ENCODE results near the gene KIF6.

KIF6 gene

GRCh38 chr6:39585641-39586040, 139.6 kb downstream of the KIF6 start:
- no peak for DNase-seq

GRCh38 chr6:39577446-39578165, 147.6 kb downstream of the KIF6 start:
- DNase-seq, result no peak

GRCh38 chr6:39576556-39577303, 148.5 kb downstream of the KIF6 start:
- no peak for DNase-seq

GRCh38 chr6:39574991-39575390, 150.2 kb downstream of the KIF6 start:
- DNase-seq, result no peak

GRCh38 chr6:39573541-39573940, 151.7 kb downstream of the KIF6 start:
- DNase-seq, result no peak

- no peak for DNase-seq
These were observed 152.4 kb downstream of the KIF6 start for GRCh38 chr6:39572661-39573340.

- DNase-seq, result no peak
These were observed 156.3 kb downstream of the KIF6 start for GRCh38 chr6:39568896-39569295.

- no peak for DNase-seq
These were observed 158.1 kb downstream of the KIF6 start for GRCh38 chr6:39567091-39567490.

- DNase-seq, result no peak
These were observed 158.8 kb downstream of the KIF6 start for GRCh38 chr6:39566456-39566855.

- DNase-seq, result no peak
These were observed 159.3 kb downstream of the KIF6 start for GRCh38 chr6:39565956-39566355.

- no peak for DNase-seq
These were observed 161.5 kb downstream of the KIF6 start for GRCh38 chr6:39563566-39564311.

GRCh38 chr6:39561536-39562266, 163.5 kb downstream of the KIF6 start:
- DNase-seq, result no peak

GRCh38 chr6:39560915-39561314, 164.3 kb downstream of the KIF6 start:
- no peak for DNase-seq

GRCh38 chr6:39558591-39559190, 166.5 kb downstream of the KIF6 start:
- DNase-seq, result no peak

GRCh38 chr6:39558079-39558478, 167.1 kb downstream of the KIF6 start:
- DNase-seq, result no peak

- DNase-seq, result no peak
These were observed 170.1 kb downstream of the KIF6 start for GRCh38 chr6:39555136-39555535.

GRCh38 chr6:39553860-39554802, 171.1 kb downstream of the KIF6 start:
- DNase-seq, result no peak

GRCh38 chr6:39553029-39553428, 172.2 kb downstream of the KIF6 start:
- DNase-seq, result no peak

- no peak for DNase-seq
These were observed 175.0 kb downstream of the KIF6 start for GRCh38 chr6:39550191-39550590.

- DNase-seq, result no peak
These were observed 178.5 kb downstream of the KIF6 start for GRCh38 chr6:39546731-39547130.

- no peak for DNase-seq
These were observed 181.3 kb downstream of the KIF6 start for GRCh38 chr6:39543950-39544349.
